Endothelial cell of umbilical vein (primary cell): ENCODE measurements around the gene UVRAG. TPM values are rescaled to one million over a fixed set of nuclear protein-coding genes. Genes with fewer than 3 reads are reported as not detected.

ENCODE experiments used
- BruUV-seq: library from RNA; stranded (reverse); fragments of 400-500 nt; replicated peaks from 2 replicates; lab custom pipeline; 2021; lab: Mats Ljungman, UMichigan
- CTCF ChIA-PET: fragments of 300-600, 350-600 bp; sonication (Branson Sonifier 250); formaldehyde crosslinking; loops from one replicate; lab custom pipeline; 2021; ENCODE audit warnings: antibody characterized with exemption, inconsistent platforms; lab: Charles Lee
- POLR2A ChIA-PET: fragments of 300-600, 350-600 bp; sonication (Branson Sonifier 250); formaldehyde crosslinking; loops from one replicate; lab custom pipeline; 2021; ENCODE audit warnings: antibody characterized with exemption, inconsistent platforms; lab: Charles Lee
- DNase-seq: peaks from one replicate; pipeline ENCODE4 v3.0.0-alpha.2; 2011; ENCODE audit warnings: low read depth, low spot score
- FAIRE-seq: peaks from 2 replicates; lab custom pipeline; 2011; peaks lifted over from hg19 to GRCh38; lab: Jason Lieb, UNC
- H2AFZ ChIP-seq: 2 replicates; pipeline ENCODE4 v1.6.0; 2012; ENCODE audit warnings: low read depth, low read length, control low read depth, inconsistent platforms
- H3K27ac ChIP-seq: 2 replicates; pipeline ENCODE4 v1.5.1; 2011; ENCODE audit warnings: low read depth, mild to moderate bottlenecking, control low read depth, low read length, moderate library complexity; ENCODE audit not compliant: insufficient read depth
- H3K27me3 ChIP-seq, 2 experiments: 2 replicates each; pipeline versions ENCODE4 v1.6.0 to v1.6.1; 2011; ENCODE audit warnings: low read length in 2 of 2, mixed read lengths in 1 of 2; ENCODE audit not compliant: control insufficient read depth in 2 of 2, insufficient read depth in 2 of 2
- H3K36me3 ChIP-seq, 2 experiments: 2 replicates in 1 of 2; 3 replicates in 1 of 2; pipeline ENCODE4 v1.5.1; 2011; ENCODE audit warnings: low read length in 2 of 2, mild to moderate bottlenecking in 1 of 2, moderate library complexity in 1 of 2; ENCODE audit not compliant: control insufficient read depth in 2 of 2, insufficient read depth in 2 of 2; ENCODE audit errors: extremely low read depth in 1 of 2
- H3K4me1 ChIP-seq: 3 replicates; pipeline ENCODE4 v1.5.1; 2011; ENCODE audit warnings: mild to moderate bottlenecking, low read length; ENCODE audit not compliant: control insufficient read depth, insufficient read depth; ENCODE audit errors: extremely low read depth
- H3K4me2 ChIP-seq: 2 replicates; pipeline ENCODE4 v1.6.1; 2011; ENCODE audit warnings: low read length, control low read depth, mixed read lengths; ENCODE audit not compliant: insufficient read depth
- H3K4me3 ChIP-seq, 3 experiments: fragments of 200-600 bp in 1 of 3; sonication (generic), shearing (Covaris generic) in 1 of 3; replicated peaks in 1 of 3; 2 replicates each; pipeline ENCODE4 v1.5.1; 2011 to 2016; ENCODE audit warnings: control low read depth in 3 of 3, low read length in 3 of 3, mild to moderate bottlenecking in 2 of 3, inconsistent platforms in 1 of 3, low read depth in 1 of 3, moderate library complexity in 1 of 3; ENCODE audit not compliant: insufficient read depth in 1 of 3
- H3K79me2 ChIP-seq: 2 replicates; pipeline ENCODE4 v1.6.0; 2012; ENCODE audit warnings: low read length, inconsistent platforms; ENCODE audit not compliant: control insufficient read depth, insufficient read depth
- H3K9ac ChIP-seq: replicated peaks from 2 replicates; pipeline ENCODE3; 2011; ENCODE audit warnings: low read length, control low read depth; ENCODE audit not compliant: insufficient read depth; ENCODE audit errors: extremely low read depth
- H3K9me1 ChIP-seq: replicated peaks from 3 replicates; pipeline ENCODE4 v1.6.0; 2011; ENCODE audit warnings: mild to moderate bottlenecking, low read length; ENCODE audit not compliant: control insufficient read depth, insufficient read depth; ENCODE audit errors: extremely low read depth
- H3K9me3 ChIP-seq: replicated peaks from 2 replicates; pipeline ENCODE4 v1.5.1; 2012; ENCODE audit warnings: low read length, inconsistent platforms; ENCODE audit not compliant: control insufficient read depth, insufficient read depth
- H4K20me1 ChIP-seq: replicated peaks from 2 replicates; pipeline ENCODE3; 2011; ENCODE audit warnings: mild to moderate bottlenecking, low read length; ENCODE audit not compliant: control insufficient read depth, insufficient read depth; ENCODE audit errors: extremely low read depth
- EZH2 ChIP-seq: IDR thresholded peaks from 2 replicates; pipeline ENCODE4 v1.6.1; 2012; ENCODE audit warnings: borderline replicate concordance, low read depth, mild to moderate bottlenecking, moderate library complexity, low read length, inconsistent platforms; ENCODE audit not compliant: severe bottlenecking
- FOS ChIP-seq: IDR thresholded peaks from 2 replicates; pipeline ENCODE4 v1.6.1; 2011; ENCODE audit warnings: mild to moderate bottlenecking, low read length, moderate library complexity, borderline replicate concordance; ENCODE audit not compliant: insufficient read depth
- JUN ChIP-seq: IDR thresholded peaks from 2 replicates; pipeline ENCODE4 v1.6.1; 2011; ENCODE audit warnings: borderline replicate concordance, low read depth; ENCODE audit not compliant: insufficient read length, insufficient read depth
- MYC ChIP-seq: IDR thresholded peaks from one replicate; pipeline ENCODE4 v1.6.1; 2011; ENCODE audit warnings: mild to moderate bottlenecking, low read depth, low read length
- POLR2A ChIP-seq: IDR thresholded peaks from 2 replicates; pipeline ENCODE4 v1.6.1; 2012; ENCODE audit warnings: low read depth, mild to moderate bottlenecking, control low read depth, low read length
- POLR2AphosphoS5 ChIP-seq: IDR thresholded peaks from 2 replicates; pipeline ENCODE4 v1.6.1; 2012; ENCODE audit warnings: low read depth, mild to moderate bottlenecking, control low read depth, low read length, moderate library complexity; ENCODE audit not compliant: insufficient read depth
- dilution Hi-C: fragments of 300-500 bp; cut with MboI; formaldehyde crosslinking; loops from one replicate; pipeline ENCODE4 v1.15.0; 2019; ENCODE audit warnings: low sequenced_read_pairs; ENCODE audit not compliant: extremely low pct_ligation_motif_present
- intact Hi-C: fragments of 100-400 bp; cut with micrococcal nuclease; formaldehyde crosslinking; loops from one replicate; pipeline ENCODE4 v1.10.0; 2022
- polyA plus RNA-seq, 4 experiments: library from polyadenylated mRNA; depleted of rRNA in 3 of 4; stranded (reverse) in 3 of 4; unstranded in 1 of 4; fragments of >200 nt; gene quantifications; 2 replicates each; pipeline versions ENCODE4 v1.2.1 to v1.2.3, GENCODE V29; 2011 to 2012; ENCODE audit warnings: missing spikeins in 1 of 4
- total RNA-seq: library from RNA; stranded (reverse); gene quantifications from 2 replicates; pipeline ENCODE4 v1.2.3, GENCODE V29; 2021
- TF ChIP-seq, protein P1 (sequence below), 2 donors: IDR thresholded peaks; 1 replicate in 1 of 2; 2 replicates in 1 of 2; pipeline ENCODE4 v1.5.1; 2011; ENCODE audit warnings: low read length in 2 of 2, mild to moderate bottlenecking in 2 of 2, moderate library complexity in 2 of 2, control low read depth in 1 of 2, inconsistent platforms in 1 of 2, low read depth in 1 of 2; ENCODE audit not compliant: insufficient read depth in 1 of 2; ENCODE audit errors: extremely low read depth in 1 of 2
- TF ChIP-seq, protein P2 (sequence below): IDR thresholded peaks from 2 replicates; pipeline ENCODE4 v1.6.1; 2011; ENCODE audit not compliant: insufficient read depth, insufficient read length

The UVRAG gene
- total and polyA plus RNA-seq, 2 donors (not counting 3 experiments of a cell fraction or from before 2014, with no cell fraction given): 21.2 to 65.6 TPM

DNA sequence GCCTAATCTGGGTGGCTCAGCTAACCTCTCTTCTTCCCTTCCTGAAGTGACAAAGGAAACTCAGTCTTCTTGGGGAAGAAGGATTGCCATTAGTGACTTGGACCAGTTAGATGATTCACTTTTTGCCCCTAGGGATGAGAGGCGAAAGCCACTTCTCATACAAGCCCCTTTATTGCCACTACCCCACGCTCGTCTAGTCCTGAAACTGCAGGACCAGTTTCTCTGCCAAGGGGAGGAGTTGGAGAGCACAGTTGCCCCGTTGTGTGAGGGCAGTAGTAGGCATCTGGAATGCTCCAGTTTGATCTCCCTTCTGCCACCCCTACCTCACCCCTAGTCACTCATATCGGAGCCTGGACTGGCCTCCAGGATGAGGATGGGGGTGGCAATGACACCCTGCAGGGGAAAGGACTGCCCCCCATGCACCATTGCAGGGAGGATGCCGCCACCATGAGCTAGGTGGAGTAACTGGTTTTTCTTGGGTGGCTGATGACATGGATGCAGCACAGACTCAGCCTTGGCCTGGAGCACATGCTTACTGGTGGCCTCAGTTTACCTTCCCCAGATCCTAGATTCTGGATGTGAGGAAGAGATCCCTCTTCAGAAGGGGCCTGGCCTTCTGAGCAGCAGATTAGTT is 14.2 kb upstream of the UVRAG start:
- intact Hi-C loops: no loop called here
- H3K9ac ChIP-seq: no peak overlapping the region
- FAIRE-seq (no peak), DNase-seq (no peak)
- dilution Hi-C loops: no loop called here
- H4K20me1 ChIP-seq: no peaks in the 10 kb centered on the region
- no TSS peak for BruUV-seq
- no peak overlapping the region for H2AFZ ChIP-seq
- no peaks in the 10 kb centered on the region for H3K9me1 ChIP-seq
- CTCF ChIA-PET: interaction anchor here (0.7 to 6.6 kb wide), 6 partner anchors 12 to 351 kb away, joined by 3 to 266 read pairs (median 25); partner anchors contain the start of gene UVRAG
- H3K4me1 ChIP-seq: peaks cover 4% of the 10 kb centered on the region
- no peaks in the 10 kb centered on the region for H3K27me3 ChIP-seq
- POLR2A ChIA-PET: no interaction called here
- no peak overlapping the region for H3K27ac ChIP-seq
- no peaks in the 10 kb centered on the region for H3K79me2 ChIP-seq
- TF ChIP-seq MYC (no peak), FOS (no peak), POLR2A (no peak), POLR2AphosphoS5 (no peak), JUN (no peak), EZH2 (no peak)
- TF ChIP-seq, protein P1, sequence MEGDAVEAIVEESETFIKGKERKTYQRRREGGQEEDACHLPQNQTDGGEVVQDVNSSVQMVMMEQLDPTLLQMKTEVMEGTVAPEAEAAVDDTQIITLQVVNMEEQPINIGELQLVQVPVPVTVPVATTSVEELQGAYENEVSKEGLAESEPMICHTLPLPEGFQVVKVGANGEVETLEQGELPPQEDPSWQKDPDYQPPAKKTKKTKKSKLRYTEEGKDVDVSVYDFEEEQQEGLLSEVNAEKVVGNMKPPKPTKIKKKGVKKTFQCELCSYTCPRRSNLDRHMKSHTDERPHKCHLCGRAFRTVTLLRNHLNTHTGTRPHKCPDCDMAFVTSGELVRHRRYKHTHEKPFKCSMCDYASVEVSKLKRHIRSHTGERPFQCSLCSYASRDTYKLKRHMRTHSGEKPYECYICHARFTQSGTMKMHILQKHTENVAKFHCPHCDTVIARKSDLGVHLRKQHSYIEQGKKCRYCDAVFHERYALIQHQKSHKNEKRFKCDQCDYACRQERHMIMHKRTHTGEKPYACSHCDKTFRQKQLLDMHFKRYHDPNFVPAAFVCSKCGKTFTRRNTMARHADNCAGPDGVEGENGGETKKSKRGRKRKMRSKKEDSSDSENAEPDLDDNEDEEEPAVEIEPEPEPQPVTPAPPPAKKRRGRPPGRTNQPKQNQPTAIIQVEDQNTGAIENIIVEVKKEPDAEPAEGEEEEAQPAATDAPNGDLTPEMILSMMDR (IDR thresholded peaks at IDR 0.05; ENCODE audit: extremely low read depth in 1 of 2, insufficient read depth in 1 of 2, low read depth in 1 of 2, low read length in 2 of 2): no peak
- TF ChIP-seq, protein P2, sequence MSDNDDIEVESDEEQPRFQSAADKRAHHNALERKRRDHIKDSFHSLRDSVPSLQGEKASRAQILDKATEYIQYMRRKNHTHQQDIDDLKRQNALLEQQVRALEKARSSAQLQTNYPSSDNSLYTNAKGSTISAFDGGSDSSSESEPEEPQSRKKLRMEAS: no peak
- H3K4me3 ChIP-seq: no peak overlapping the region
- no peak overlapping the region for H3K4me2 ChIP-seq
- H3K9me3 ChIP-seq: no peaks in the 10 kb centered on the region
- H3K36me3 ChIP-seq: no peaks in the 10 kb centered on the region
